HG03139 (cell line): Measurements from ENCODE around the gene CSRNP3.

Experiments used
- ATAC-seq: cut with Tn5 transposase; IDR thresholded peaks from one replicate; pipeline ENCODE4 v1.9.1; 2021; ENCODE audit not compliant: unreplicated experiment

CSRNP3 gene

GRCh38 chr2:165675551-165675968 lies 206.1 kb downstream of the CSRNP3 start:
- ATAC-seq, result no peak

- ATAC-seq, result no peak
These were observed 209.4 kb downstream of the CSRNP3 start for GRCh38 chr2:165678882-165679281.

GRCh38 chr2:165679621-165680020 lies 210.1 kb downstream of the CSRNP3 start:
- ATAC-seq, result no peak

GRCh38 chr2:165681841-165682240 lies 212.3 kb downstream of the CSRNP3 start:
- ATAC-seq, result no peak

GRCh38 chr2:165682546-165682945 lies 213.0 kb downstream of the CSRNP3 start:
- ATAC-seq, result no peak

GRCh38 chr2:165686800-165687199 lies 217.3 kb downstream of the CSRNP3 start:
- no peak for ATAC-seq

GRCh38 chr2:165687426-165688002 lies 218.0 kb downstream of the CSRNP3 start:
- ATAC-seq, result no peak

GRCh38 chr2:165691615-165692014 lies 222.1 kb downstream of the CSRNP3 start:
- no peak for ATAC-seq

- ATAC-seq, result no peak
These were observed 223.4 kb downstream of the CSRNP3 start for GRCh38 chr2:165692906-165693305.

GRCh38 chr2:165693838-165694237 lies 224.3 kb downstream of the CSRNP3 start:
- no peak for ATAC-seq

- no peak for ATAC-seq
These were observed 228.4 kb downstream of the CSRNP3 start for GRCh38 chr2:165697748-165698443.

GRCh38 chr2:165698444-165698884 lies 229.0 kb downstream of the CSRNP3 start:
- peak; percentile 72 for ATAC-seq

- ATAC-seq, result no peak
These were observed 230.4 kb downstream of the CSRNP3 start for GRCh38 chr2:165699946-165700345.

- ATAC-seq, result no peak
These were observed 231.0 kb downstream of the CSRNP3 start for GRCh38 chr2:165700531-165700930.

GRCh38 chr2:165701147-165701546 lies 231.6 kb downstream of the CSRNP3 start:
- no peak for ATAC-seq

GRCh38 chr2:165706960-165707487 lies 237.5 kb downstream of the CSRNP3 start:
- no peak for ATAC-seq

GRCh38 chr2:165716091-165716490 lies 246.6 kb downstream of the CSRNP3 start:
- no peak for ATAC-seq

- ATAC-seq, result no peak
These were observed 249.2 kb downstream of the CSRNP3 start for GRCh38 chr2:165718610-165719210.

- ATAC-seq, result no peak
These were observed 251.0 kb downstream of the CSRNP3 start for GRCh38 chr2:165720511-165720910.

- ATAC-seq, result no peak
These were observed 255.9 kb downstream of the CSRNP3 start for GRCh38 chr2:165725421-165725820.
